Measurements from ENCODE around the gene CCNG2.

- TF ChIP-seq, protein P1, sequence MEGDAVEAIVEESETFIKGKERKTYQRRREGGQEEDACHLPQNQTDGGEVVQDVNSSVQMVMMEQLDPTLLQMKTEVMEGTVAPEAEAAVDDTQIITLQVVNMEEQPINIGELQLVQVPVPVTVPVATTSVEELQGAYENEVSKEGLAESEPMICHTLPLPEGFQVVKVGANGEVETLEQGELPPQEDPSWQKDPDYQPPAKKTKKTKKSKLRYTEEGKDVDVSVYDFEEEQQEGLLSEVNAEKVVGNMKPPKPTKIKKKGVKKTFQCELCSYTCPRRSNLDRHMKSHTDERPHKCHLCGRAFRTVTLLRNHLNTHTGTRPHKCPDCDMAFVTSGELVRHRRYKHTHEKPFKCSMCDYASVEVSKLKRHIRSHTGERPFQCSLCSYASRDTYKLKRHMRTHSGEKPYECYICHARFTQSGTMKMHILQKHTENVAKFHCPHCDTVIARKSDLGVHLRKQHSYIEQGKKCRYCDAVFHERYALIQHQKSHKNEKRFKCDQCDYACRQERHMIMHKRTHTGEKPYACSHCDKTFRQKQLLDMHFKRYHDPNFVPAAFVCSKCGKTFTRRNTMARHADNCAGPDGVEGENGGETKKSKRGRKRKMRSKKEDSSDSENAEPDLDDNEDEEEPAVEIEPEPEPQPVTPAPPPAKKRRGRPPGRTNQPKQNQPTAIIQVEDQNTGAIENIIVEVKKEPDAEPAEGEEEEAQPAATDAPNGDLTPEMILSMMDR (IDR thresholded peaks at IDR 0.05; ENCODE audit: low read depth, low read length) = no peak
- no peak for TF ChIP-seq POLR2A (IDR thresholded peaks at IDR 0.05; ENCODE audit: extremely low read depth, insufficient read length)
- TF ChIP-seq, protein P2, sequence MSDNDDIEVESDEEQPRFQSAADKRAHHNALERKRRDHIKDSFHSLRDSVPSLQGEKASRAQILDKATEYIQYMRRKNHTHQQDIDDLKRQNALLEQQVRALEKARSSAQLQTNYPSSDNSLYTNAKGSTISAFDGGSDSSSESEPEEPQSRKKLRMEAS (IDR thresholded peaks at IDR 0.05; ENCODE audit: low read depth, low read length) = no peak
These were observed 30.2 kb upstream of the CCNG2 start for GRCh38 chr4:77126809-77127208.

Data from NB4 (cell line).